ENCODE data around the gene MAN1B1.
"Not testable (repeated sequence)": the region's sequence is repeated elsewhere in the genome, so short reads cannot be mapped to it uniquely, and the experiment has no call there.

The MAN1B1 gene

GRCh38 chr9:137052998-137053943 lies 33.5 kb upstream of the MAN1B1 start:
- DNase-seq, result no peak

GRCh38 chr9:137053944-137054931 lies 32.5 kb upstream of the MAN1B1 start, which contains the start of gene ENTPD2:
Gene ENTPD2, minus strand, starts transcription at chr9:137054061. Its CDS starts 64 bp downstream, at chr9:137053997.
- no peak for DNase-seq

DNA sequence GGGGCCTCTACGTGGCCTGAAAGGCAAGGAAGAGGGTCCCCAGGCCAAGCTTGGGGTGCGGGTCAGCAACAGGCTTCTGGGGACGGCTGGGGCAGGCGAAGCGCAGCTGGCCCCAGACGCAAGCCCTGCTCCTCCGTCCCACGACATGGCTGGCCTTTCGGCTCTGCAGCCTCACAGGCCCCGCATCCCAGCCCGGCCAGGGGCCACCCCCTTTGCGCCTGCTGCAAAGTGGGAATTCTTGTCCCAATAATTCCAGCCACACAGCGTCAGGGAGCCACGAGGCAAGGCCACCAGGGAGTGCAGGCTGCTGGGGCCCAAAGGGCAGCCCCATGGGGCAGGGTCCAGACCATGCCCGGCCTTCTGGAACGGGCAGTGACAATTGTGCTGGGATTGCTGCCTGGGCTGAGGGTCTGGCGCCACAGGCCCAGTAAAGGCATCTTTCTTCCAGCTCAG lies 31.8 kb upstream of the MAN1B1 start:
- DNase-seq, result no peak

DNA sequence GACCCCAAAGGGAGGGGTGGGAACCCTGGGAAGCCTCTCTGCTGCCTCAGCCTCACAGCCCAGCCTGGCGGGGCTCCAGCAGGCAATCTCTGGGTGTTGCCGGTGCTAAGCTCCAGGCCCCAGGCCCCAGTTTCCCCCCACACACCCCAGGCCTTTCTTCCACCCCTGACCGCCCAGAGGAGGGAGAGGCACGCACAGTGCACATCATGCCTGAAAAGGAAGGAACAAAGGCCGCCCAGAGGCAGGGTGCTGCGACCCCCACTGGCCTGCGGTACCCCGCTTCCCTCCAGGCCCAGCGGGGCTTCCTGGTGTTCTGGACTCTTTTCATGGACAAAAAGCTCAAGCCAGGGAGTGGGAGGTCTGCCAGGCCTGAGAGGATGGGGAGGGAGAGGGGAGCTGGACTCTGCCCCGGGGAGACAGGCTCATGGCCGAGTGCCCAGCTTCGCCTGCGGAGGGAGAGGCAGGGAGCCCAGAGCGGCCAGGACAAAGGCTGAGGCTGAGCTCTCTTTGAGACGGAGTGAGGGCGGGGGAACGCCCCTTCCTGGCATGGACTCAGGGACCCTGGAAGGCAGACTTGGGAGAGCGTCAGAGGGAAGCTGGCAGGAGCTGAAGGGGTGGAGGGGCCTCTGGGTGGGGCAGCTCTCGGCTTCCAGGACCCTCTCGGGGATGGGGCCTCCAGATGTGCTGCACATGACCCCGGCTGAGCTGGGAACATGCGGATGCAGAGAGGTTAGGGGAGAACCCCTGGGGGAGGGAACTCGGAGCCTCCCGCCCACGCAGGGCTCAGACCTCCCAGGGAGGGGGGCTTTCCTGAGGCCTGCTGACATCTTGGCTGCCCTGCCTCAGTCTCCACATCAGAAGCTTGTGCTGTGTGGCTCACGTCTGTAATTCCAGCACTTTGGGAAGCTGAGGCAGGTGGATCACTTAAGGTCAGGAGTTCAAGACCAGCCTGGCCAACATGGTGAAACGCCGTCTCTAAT lies 31.1 kb upstream of the MAN1B1 start:
- no peak for DNase-seq

DNA sequence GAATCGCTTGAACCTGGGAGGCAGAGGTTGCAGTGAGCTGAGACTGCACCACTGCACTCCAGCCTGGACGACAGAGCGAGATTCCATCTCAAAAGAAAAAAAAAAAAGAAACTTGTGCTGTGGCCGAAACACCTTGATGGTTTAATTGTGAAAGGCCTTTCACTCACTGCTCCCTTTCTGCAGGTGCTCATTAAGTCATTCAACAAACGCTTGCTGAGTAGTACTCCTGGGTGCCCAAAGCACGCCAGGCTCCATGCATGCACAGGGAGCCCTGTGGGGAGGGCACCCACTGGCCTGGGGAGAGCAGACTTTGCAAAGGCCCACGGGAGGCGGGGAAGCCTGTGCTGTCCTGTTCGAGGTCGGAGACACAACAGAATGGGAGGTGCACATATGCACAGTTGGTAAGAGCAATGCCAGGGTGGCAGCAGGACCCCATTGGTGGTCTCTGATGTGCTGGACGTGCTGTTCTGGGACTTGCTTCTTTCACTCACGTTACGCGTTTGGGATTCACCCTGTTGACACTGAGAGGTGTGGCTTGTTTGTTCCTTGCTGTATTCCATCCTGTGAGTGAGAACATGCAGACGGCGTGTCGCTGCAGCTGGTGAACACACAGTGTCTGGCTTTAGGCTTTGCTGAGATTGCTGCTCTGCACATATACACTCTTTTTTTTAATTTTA lies 29.9 kb upstream of the MAN1B1 start:
- DNase-seq, result no peak

- DNase-seq, result no peak
Measured at GRCh38 chr9:137057545-137057944, 29.2 kb upstream of the MAN1B1 start.

DNA sequence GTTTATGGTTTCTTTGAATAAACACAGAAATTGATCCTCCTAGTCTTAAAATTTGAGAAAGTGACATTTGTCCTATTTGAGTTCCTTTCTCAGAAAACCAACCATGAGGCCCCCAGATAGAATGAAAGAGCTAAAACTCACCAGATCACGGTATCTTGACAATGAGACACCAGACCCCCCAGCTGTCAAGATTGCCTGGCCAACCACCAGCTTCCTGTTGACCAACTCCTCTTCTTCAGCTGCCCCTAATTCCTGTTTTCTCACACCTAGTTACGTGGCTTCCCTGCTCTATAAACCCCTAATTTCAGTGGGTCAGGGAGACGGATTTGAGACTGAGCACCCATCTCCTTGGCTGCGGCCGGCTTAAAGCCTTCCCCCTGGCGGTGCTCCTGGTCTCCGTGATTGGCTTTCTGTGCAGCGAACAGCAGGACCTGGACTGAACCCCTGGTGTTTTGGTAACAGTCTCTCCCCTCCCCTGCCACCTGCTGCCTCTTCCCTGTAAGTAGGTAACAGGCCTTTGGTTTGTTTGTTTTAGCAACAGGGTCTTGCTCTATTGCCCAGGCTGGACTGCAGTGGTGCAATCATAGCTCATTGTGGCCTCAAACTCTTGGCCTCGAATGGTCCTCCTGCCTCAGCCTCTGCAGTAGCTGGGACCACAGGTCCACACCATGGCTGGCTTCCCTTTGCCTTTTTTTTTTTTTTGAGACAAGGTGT lies 28.1 kb upstream of the MAN1B1 start:
- no peak for DNase-seq

DNA sequence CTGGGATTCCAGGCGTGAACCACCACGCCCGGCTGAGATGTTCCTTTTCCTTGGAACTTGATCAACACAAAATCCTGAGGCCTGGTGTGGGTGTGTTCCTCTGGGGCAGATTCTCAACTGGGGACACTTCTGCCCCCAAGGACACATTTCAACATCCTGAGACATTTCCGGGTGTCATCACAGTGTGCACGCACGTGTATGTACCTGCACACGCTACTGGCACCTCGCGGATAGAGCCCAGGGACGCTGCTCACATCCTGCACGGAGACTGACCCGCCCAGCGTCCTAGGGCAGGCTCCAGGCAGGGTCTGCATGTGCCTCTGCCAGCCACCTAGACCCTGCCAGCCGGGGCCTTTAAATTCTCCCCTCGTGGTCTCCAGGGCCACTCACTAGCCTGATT lies 24.4 kb upstream of the MAN1B1 start:
- DNase-seq, result no peak

DNA sequence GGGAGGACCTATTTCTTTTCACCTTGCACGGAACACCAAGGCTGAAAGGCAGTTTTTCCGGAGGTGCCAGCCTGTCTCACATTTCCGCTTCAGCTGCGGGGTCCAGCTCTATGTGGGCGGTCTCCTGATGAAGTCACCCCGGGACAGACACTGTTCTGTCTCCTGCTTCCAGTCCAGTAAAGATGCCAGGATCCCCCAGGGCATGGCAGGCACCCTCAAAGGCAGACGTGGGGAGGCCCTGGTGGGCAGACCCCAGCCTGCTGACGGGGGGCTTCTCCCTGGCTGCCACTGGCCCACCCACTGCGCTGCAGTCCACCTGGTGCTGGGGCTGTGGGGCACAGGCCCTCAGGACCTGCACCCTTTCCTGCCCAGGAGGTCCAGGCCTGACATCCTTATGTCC lies 24.0 kb upstream of the MAN1B1 start:
- DNase-seq, result not testable (repeated sequence)

DNA sequence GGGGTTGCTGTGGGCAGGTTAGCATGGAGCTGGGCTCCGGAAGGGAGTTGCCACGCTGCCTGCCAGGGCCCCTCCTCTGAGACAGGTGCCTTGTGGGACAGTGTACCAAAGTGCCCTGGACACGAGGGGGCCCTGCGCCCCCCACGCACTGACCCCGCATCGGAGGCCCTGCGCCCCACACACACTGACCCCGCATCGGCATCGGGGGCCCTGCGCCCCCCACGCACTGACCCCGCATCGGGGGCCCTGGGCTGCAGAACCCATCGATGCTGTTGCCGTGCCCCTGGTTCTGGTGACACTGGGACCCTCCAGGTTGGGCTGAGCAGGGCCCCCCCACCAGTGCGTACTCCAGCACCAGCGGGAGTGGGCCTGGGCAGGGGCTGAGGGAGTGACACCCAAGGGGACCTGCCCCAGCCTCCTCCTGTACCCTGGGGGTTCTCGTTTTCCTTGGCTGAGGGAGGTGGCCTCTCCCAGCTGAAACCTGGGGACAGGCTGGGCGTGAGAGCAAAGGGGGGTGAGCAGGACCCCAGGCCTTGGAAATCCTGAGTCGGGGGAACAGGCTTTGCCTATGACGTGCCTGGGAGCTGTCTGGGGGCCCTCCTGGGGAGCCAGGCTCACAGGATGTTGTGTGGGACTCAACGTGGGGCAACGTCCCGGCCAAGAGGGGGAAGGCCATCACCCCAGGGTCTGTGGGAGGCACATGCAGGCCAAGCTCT lies 23.3 kb upstream of the MAN1B1 start:
- DNase-seq, result no peak

- peak; percentile 18 for DNase-seq
Measured at GRCh38 chr9:137064027-137064879, 22.5 kb upstream of the MAN1B1 start.

DNA sequence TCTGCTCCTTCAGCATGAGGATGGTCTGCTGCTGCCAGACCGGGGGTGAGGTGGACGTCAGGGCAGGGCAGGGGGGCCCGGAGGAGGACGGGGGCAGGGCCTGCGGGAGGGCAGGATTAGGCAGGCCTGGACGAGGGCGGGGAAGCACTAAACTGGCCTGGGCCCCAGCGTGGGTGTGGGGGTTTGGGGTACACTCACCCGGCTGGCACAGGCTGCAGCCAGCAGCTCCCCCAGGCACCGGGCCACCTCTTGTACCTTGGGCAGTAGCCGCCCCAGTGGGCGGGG lies 22.0 kb upstream of the MAN1B1 start:
- DNase-seq, result no peak

GRCh38 chr9:137065336-137065967 lies 21.3 kb upstream of the MAN1B1 start:
- DNase-seq, result no peak

DNA sequence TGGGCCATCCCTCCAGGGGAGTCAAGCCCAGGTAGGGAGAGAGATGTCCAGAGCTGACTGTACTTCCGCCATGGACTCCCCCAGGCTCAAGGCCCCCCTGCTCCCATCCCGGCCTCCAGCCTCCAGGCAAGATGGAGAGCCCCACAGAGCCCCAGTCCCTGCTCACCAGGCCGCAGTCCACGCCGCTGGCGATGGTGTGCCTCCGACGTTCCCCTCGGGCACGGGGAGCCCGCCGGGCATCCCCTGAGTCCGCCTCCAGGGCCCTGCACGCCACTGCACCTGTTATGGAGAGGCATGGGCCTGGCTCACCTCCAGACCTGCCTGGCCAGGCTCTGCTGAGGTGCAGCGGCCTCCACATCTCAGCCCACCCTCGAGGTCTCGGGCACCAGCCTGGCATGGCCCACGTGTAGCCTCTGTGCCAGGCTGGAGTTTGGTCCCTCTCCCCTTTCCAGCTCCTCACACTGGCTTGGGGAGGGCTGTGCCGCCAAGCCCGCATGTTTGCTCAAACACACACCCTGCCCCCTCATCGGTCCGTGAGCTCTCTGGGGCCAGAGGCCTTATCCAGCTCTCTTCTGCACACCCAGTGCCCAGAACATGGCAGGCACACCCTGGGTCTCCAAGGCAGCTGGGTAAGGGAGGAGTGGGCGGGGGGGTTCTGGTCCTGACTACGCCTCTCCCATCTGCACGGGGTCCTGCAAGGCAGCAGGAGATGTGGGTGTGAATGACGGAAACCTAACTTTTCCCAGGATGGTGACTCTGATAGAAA lies 20.5 kb upstream of the MAN1B1 start:
- no peak for DNase-seq

DNA sequence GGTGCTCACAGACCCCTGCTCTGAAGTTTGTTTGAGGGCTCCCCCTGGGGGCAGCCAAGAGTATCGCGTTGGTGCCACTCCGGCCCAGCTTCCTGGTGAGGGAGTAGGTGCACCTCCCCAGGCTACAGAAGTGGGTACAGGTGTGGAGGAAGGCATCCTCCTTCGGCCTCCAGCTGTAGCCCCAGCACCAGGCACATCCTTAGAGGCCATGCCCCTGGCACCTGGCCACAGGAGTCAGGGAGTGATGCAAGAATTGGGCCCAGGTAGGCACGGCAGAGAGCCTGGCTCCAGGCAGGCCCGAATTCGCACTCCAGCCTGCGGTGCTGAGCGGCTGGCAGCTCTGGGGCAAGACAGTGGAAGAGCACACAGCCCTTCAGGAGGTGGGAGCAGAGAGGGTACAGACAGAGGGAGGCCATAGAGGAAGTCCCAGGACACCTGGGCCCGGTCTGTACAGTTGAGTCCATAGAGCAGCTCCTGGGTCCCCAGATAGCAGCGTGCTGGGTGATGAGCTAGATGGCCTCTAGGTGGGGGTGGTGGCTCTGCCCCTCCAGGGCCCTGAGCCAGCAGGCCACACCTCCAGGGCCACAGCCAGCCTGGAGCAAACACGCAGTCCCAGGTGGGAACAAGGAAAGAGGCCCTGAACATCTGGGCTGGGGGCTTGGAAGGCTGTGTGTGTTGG lies 18.8 kb upstream of the MAN1B1 start:
- peak; percentile 53 for DNase-seq

- DNase-seq, result no peak
Measured at GRCh38 chr9:137068539-137069507, 18.0 kb upstream of the MAN1B1 start.

All from T1000 (cell line).